ENCODE data around the gene TTPAL. TPM values are rescaled to one million over a fixed set of nuclear protein-coding genes. Genes with fewer than 3 reads are reported as not detected.

TTPAL gene
- total and polyA plus RNA-seq, 2 of the 4 experiments (the other 2 are of a cell fraction) = 8.2 to 18.1 TPM

- in situ Hi-C loops (cut with MboI; ENCODE audit: low sequenced_read_pairs) (no loop called here), intact Hi-C loops (cut with micrococcal nuclease) (no loop called here), dilution Hi-C loops (cut with HindIII; ENCODE audit: low sequenced_read_pairs, unreplicated experiment) (no loop called here)
- TF ChIP-seq NFE2L2 (IDR thresholded peaks at IDR 0.05; ENCODE audit: low read depth, low read length) (no peak), SMC3 (IDR thresholded peaks at IDR 0.05; ENCODE audit: low read depth, low read length) (no peak), CHD1 (IDR thresholded peaks at IDR 0.05; ENCODE audit: low read depth, low read length) (no peak), RCOR1 (IDR thresholded peaks at IDR 0.05; ENCODE audit: insufficient replicate concordance, low read length) (no peak), MXI1 (IDR thresholded peaks at IDR 0.05; ENCODE audit: borderline replicate concordance, low read depth, low read length) (no peak), FOS (IDR thresholded peaks at IDR 0.05; ENCODE audit: low read depth, low read length) (no peak), RAD21 (IDR thresholded peaks at IDR 0.05; ENCODE audit: low read length) (no peak), MAZ (IDR thresholded peaks at IDR 0.05; ENCODE audit: borderline replicate concordance, low read depth, low read length) (no peak), RFX5 (IDR thresholded peaks at IDR 0.05; ENCODE audit: low read depth, low read length) (no peak)
- Histone ChIP-seq H4K8ac (ENCODE audit: low read depth in 2 of 2, low read length in 2 of 2) (no peak overlapping the region), H3K4me3 (ENCODE audit: insufficient read depth, low read depth, low read length) (no peak overlapping the region), H2AK5ac (ENCODE audit: low read depth, low read length) (no peak overlapping the region), H4K5ac (ENCODE audit: low read depth, low read length) (no peak overlapping the region), H2BK5ac (ENCODE audit: low read depth, low read length, poor library complexity, severe bottlenecking) (no peak overlapping the region), H3K36me3 (ENCODE audit: control insufficient read depth, insufficient read depth, low read length) (no peaks in the 10 kb centered on the region), H3K4ac (ENCODE audit: low read depth, low read length) (no peak overlapping the region), H3K9me1 (ENCODE audit: insufficient read depth, low read length) (no peaks in the 10 kb centered on the region), H2BK15ac (ENCODE audit: low read depth, low read length) (no peak overlapping the region), H3K9ac (ENCODE audit: low read depth, low read length) (no peak overlapping the region), H3K56ac (ENCODE audit: extremely low read depth, insufficient read depth, low read length) (no peak overlapping the region), H3K4me2 (ENCODE audit: low read depth, low read length) (no peak overlapping the region), H3K79me1 (ENCODE audit: low read depth in 1 of 2, low read length in 2 of 2) (no peaks in the 10 kb centered on the region), H3K14ac (replicated peaks; ENCODE audit: low read depth, low read length) (no peak overlapping the region), H2BK20ac (ENCODE audit: low read depth, low read length) (no peak overlapping the region), H2AK9ac (replicated peaks; ENCODE audit: low read depth, low read length, poor library complexity) (no peak overlapping the region), H2BK120ac (ENCODE audit: low read depth, low read length) (no peak overlapping the region), H3K27me3 (ENCODE audit: control insufficient read depth, insufficient read depth, low read length) (peaks cover 38% of the 10 kb centered on the region), H2AFZ (replicated peaks; ENCODE audit: low read length, poor library complexity) (no peak overlapping the region), H4K91ac (ENCODE audit: insufficient read depth, low read depth, low read length) (no peak overlapping the region), H4K20me1 (ENCODE audit: insufficient read depth, low read length) (no peaks in the 10 kb centered on the region), H3K4me1 (ENCODE audit: control insufficient read depth, insufficient read depth, low read length) (no peaks in the 10 kb centered on the region), H3K18ac (ENCODE audit: low read depth, low read length) (no peak overlapping the region), H3K23ac (ENCODE audit: low read depth, low read length) (no peak overlapping the region), H3K9me3 (ENCODE audit: control insufficient read depth, insufficient read depth, low read length) (no peaks in the 10 kb centered on the region), H3K27ac (ENCODE audit: insufficient read depth, low read length) (no peak overlapping the region)
- DNase-seq = no peak
- no peak for ATAC-seq (ENCODE audit: low read depth)
- 65% methylated on average over 2 of the region's 7 CpGs; no CpG with 5 or more reads in 1 of the 2 experiments for WGBS, 2 experiments (ENCODE audit: extremely low coverage in 2 of 2, insufficient read length in 1 of 2)
- CTCF ChIA-PET = no interaction called here
- BruUV-seq (replicated peaks) = no TSS peak
- POLR2A ChIA-PET (ENCODE audit: unreplicated experiment) = no interaction called here
These were observed 45.2 kb upstream of the TTPAL start for GRCh38 chr20:44430270-44431065.

Data from IMR-90 (cell line).